SK-N-SH treated with all-trans-retinoic acid at 6 μM for 48 hours (cell line): ENCODE data around the gene PATE1.

Experiments used
- ARNTL ChIP-seq: fragments of 450-650 bp; formaldehyde crosslinking; IDR thresholded peaks from 2 replicates; pipeline ENCODE4 v1.5.0; 2020; ENCODE audit warnings: low read depth, mild to moderate bottlenecking, moderate library complexity, borderline replicate concordance
- BACH2 ChIP-seq: fragments of 250-450 bp; sonication (Bioruptor Pico); IDR thresholded peaks from 2 replicates; pipeline ENCODE4 v1.9.0; 2021; ENCODE audit warnings: mild to moderate bottlenecking, borderline replicate concordance
- ISL1 ChIP-seq: fragments of 250-450 bp; sonication (Bioruptor Pico); IDR thresholded peaks from 2 replicates; pipeline ENCODE4 v2.1.2; 2022; ENCODE audit warnings: mild to moderate bottlenecking, moderate library complexity
- POU6F1 ChIP-seq: fragments of 250-450 bp; sonication (Bioruptor Pico); IDR thresholded peaks from 2 replicates; pipeline ENCODE4 v1.8.0; 2021; ENCODE audit warnings: low read depth, mild to moderate bottlenecking, moderate library complexity, borderline replicate concordance
- RARB ChIP-seq: fragments of 250-450 bp; sonication (Bioruptor Pico); IDR thresholded peaks from 2 replicates; pipeline ENCODE4 v1.8.0; 2021; ENCODE audit warnings: mild to moderate bottlenecking, moderate library complexity
- TCF4 ChIP-seq: fragments of 250-450 bp; sonication (Bioruptor Pico); IDR thresholded peaks from 2 replicates; pipeline ENCODE4 v1.8.0; 2021; ENCODE audit warnings: mild to moderate bottlenecking, moderate library complexity, borderline replicate concordance
- TOX ChIP-seq: fragments of 250-450 bp; sonication (Bioruptor Pico); IDR thresholded peaks from 2 replicates; pipeline ENCODE4 v1.8.0; 2021; ENCODE audit warnings: mild to moderate bottlenecking, moderate library complexity, borderline replicate concordance
- ZFP3 ChIP-seq: fragments of 250-450 bp; sonication (Bioruptor Pico); IDR thresholded peaks from 2 replicates; pipeline ENCODE4 v1.5.0; 2020; ENCODE audit warnings: mild to moderate bottlenecking, moderate library complexity
- ZFP30 ChIP-seq: fragments of 450-650 bp; formaldehyde crosslinking; IDR thresholded peaks from 2 replicates; pipeline ENCODE4 v1.5.0; 2022; ENCODE audit warnings: mild to moderate bottlenecking, moderate library complexity
- ZNF565 ChIP-seq: fragments of 450-650 bp; formaldehyde crosslinking; conservative IDR thresholded peaks from 2 replicates; pipeline ENCODE4 v1.5.0; 2020; ENCODE audit warnings: low read depth, mild to moderate bottlenecking, moderate library complexity
- ZNF70 ChIP-seq: fragments of 450-650 bp; formaldehyde crosslinking; IDR thresholded peaks from 2 replicates; pipeline ENCODE4 v1.5.0; 2020; ENCODE audit warnings: mild to moderate bottlenecking, moderate library complexity
- ZNF8 ChIP-seq: fragments of 450-650 bp; formaldehyde crosslinking; IDR thresholded peaks from 2 replicates; pipeline ENCODE4 v1.5.0; 2020; ENCODE audit warnings: mild to moderate bottlenecking, moderate library complexity
- TF ChIP-seq, protein P1 (sequence below): fragments of 250-450 bp; sonication (Bioruptor Pico); IDR thresholded peaks from 2 replicates; pipeline ENCODE4 v1.5.1; 2020; ENCODE audit warnings: low read depth, mild to moderate bottlenecking, moderate library complexity
- TF ChIP-seq, protein P2 (sequence below): fragments of 250-450 bp; sonication (Bioruptor Pico); IDR thresholded peaks from 2 replicates; pipeline ENCODE4 v1.8.0; 2020; ENCODE audit warnings: mild to moderate bottlenecking, moderate library complexity, borderline replicate concordance

DNA sequence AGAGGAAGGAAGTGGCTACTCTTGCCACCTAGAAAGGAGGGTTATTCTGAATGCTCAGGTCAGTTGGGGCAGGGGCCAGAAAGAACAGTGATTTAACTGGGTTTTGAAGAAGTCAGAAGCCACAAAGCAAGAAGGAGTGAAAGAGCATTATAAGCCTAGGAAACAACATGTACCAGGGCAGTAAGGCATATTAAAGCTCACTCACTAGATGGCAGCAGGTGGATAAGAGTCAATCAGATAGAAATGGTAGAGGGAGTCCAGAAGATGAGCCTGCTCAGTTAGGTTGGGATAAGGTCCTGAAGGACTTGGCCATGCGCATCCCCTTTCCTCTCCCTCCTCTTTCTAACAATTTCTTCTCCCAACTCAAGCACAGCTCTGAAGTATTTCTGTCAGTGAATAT lies 22.0 kb upstream of the PATE1 start:
- TF ChIP-seq, protein P1, sequence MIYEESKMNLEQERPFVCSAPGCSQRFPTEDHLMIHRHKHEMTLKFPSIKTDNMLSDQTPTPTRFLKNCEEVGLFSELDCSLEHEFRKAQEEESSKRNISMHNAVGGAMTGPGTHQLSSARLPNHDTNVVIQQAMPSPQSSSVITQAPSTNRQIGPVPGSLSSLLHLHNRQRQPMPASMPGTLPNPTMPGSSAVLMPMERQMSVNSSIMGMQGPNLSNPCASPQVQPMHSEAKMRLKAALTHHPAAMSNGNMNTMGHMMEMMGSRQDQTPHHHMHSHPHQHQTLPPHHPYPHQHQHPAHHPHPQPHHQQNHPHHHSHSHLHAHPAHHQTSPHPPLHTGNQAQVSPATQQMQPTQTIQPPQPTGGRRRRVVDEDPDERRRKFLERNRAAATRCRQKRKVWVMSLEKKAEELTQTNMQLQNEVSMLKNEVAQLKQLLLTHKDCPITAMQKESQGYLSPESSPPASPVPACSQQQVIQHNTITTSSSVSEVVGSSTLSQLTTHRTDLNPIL (CRISPR knock-in tag): no peak
- TF ChIP-seq ZNF565 (CRISPR knock-in tag) (no peak), ZFP30 (CRISPR knock-in tag) (no peak), ARNTL (CRISPR knock-in tag) (no peak), RARB (CRISPR knock-in tag) (no peak), ISL1 (CRISPR knock-in tag) (no peak), BACH2 (CRISPR knock-in tag) (no peak), TOX (CRISPR knock-in tag) (no peak), POU6F1 (no peak), ZFP3 (CRISPR knock-in tag) (no peak), TCF4 (CRISPR knock-in tag) (no peak), ZNF70 (CRISPR knock-in tag) (no peak), ZNF8 (CRISPR knock-in tag) (no peak)
- TF ChIP-seq, protein P2, sequence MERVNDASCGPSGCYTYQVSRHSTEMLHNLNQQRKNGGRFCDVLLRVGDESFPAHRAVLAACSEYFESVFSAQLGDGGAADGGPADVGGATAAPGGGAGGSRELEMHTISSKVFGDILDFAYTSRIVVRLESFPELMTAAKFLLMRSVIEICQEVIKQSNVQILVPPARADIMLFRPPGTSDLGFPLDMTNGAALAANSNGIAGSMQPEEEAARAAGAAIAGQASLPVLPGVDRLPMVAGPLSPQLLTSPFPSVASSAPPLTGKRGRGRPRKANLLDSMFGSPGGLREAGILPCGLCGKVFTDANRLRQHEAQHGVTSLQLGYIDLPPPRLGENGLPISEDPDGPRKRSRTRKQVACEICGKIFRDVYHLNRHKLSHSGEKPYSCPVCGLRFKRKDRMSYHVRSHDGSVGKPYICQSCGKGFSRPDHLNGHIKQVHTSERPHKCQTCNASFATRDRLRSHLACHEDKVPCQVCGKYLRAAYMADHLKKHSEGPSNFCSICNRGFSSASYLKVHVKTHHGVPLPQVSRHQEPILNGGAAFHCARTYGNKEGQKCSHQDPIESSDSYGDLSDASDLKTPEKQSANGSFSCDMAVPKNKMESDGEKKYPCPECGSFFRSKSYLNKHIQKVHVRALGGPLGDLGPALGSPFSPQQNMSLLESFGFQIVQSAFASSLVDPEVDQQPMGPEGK: no peak
